Thymus (tissue), 11 donors: Measurements from ENCODE around the gene IGLL5. TPM values are rescaled to one million over a fixed set of nuclear protein-coding genes. Genes with fewer than 3 reads are reported as not detected.

Source experiments
- DNase-seq, 9 donors: peaks; one replicate each; pipeline ENCODE4 v3.0.0-alpha.2; 2013; ENCODE audit warnings: low spot score in 9 of 9, low read depth in 6 of 9, missing footprints in 1 of 9
- H3K27ac ChIP-seq, 2 donors: one replicate each; pipeline ENCODE4 v1.5.1; 2013; ENCODE audit warnings: control low read depth in 1 of 2, low read depth in 1 of 2, low read length in 1 of 2, mild to moderate bottlenecking in 1 of 2, moderate library complexity in 1 of 2
- H3K27me3 ChIP-seq, 2 donors: one replicate each; pipeline ENCODE4 v1.5.1; 2013; ENCODE audit warnings: low read length in 1 of 2; ENCODE audit not compliant: control insufficient read depth in 2 of 2, insufficient read depth in 1 of 2
- H3K36me3 ChIP-seq, 2 donors: one replicate each; pipeline ENCODE4 v1.5.1; 2013; ENCODE audit warnings: low read length in 1 of 2, mild to moderate bottlenecking in 1 of 2, moderate library complexity in 1 of 2; ENCODE audit not compliant: control insufficient read depth in 2 of 2, insufficient read depth in 2 of 2
- H3K4me1 ChIP-seq, 2 donors: one replicate each; pipeline ENCODE4 v1.5.1; 2013; ENCODE audit warnings: low read length in 2 of 2; ENCODE audit not compliant: control insufficient read depth in 2 of 2, insufficient read depth in 2 of 2
- H3K4me3 ChIP-seq, 2 donors: one replicate each; pipeline ENCODE4 v1.5.1; 2013; ENCODE audit warnings: low read length in 2 of 2, control low read depth in 1 of 2, mild to moderate bottlenecking in 1 of 2
- H3K9me3 ChIP-seq, 2 donors: one replicate each; pipeline ENCODE4 v1.5.1; 2013; ENCODE audit warnings: low read length in 1 of 2, mild to moderate bottlenecking in 1 of 2; ENCODE audit not compliant: control insufficient read depth in 2 of 2, insufficient read depth in 1 of 2
- WGBS: extraction: QIAGEN DNeasy Blood & Tissue Kit; methylation state at CpG from one replicate; pipeline ENCODE4 v1.1.7; 2013; 5-methylcytosine and 5-hydroxymethylcytosine counted together
- polyA plus RNA-seq: library from polyadenylated mRNA; stranded (reverse); fragments of 200-250 nt; gene quantifications from one replicate; pipeline ENCODE4 v1.2.3, GENCODE V29; 2013
- total RNA-seq: library from RNA; stranded (reverse); fragments of 120-200 nt; gene quantifications from one replicate; pipeline ENCODE4 v1.2.4, GENCODE V29; 2013
- donor health status: healthy.

The IGLL5 gene
- total and polyA plus RNA-seq, 2 donors, result 2.3 to 29.9 TPM

- H3K4me1 ChIP-seq, result peaks cover 0 to 17% of the 10 kb centered on the region in 2 donors
- H3K27ac ChIP-seq, result no peak overlapping the region
- H3K4me3 ChIP-seq, result no peak overlapping the region
- no peaks in the 10 kb centered on the region for H3K9me3 ChIP-seq
- H3K27me3 ChIP-seq, result peaks cover 0 to 3% of the 10 kb centered on the region in 2 donors
- no peaks in the 10 kb centered on the region for H3K36me3 ChIP-seq
- DNase-seq, result no peak
- 87% methylated on average over 9 of the region's 9 CpGs for WGBS
These were observed 43.2 kb downstream of the IGLL5 start for GRCh38 chr22:22930571-22931556.

- Histone ChIP-seq H3K4me1 (peaks cover 0 to 16% of the 10 kb centered on the region in 2 donors), H3K27ac (no peak overlapping the region), H3K27me3 (peaks cover 0 to under 1% of the 10 kb centered on the region in 2 donors), H3K4me3 (no peak overlapping the region), H3K9me3 (no peaks in the 10 kb centered on the region), H3K36me3 (no peaks in the 10 kb centered on the region)
- DNase-seq, result no peak
- WGBS, result 86% methylated on average over 14 of the region's 14 CpGs
These were observed 44.1 kb downstream of the IGLL5 start for GRCh38 chr22:22931557-22932270.

GRCh38 chr22:22932512-22932941 is 44.9 kb downstream of the IGLL5 start:
- Histone ChIP-seq H3K27me3 (no peaks in the 10 kb centered on the region), H3K4me1 (peaks cover 0 to 16% of the 10 kb centered on the region in 2 donors), H3K4me3 (no peak overlapping the region), H3K9me3 (no peaks in the 10 kb centered on the region), H3K36me3 (no peaks in the 10 kb centered on the region), H3K27ac (no peak overlapping the region)
- no peak for DNase-seq
- WGBS, result 76% methylated on average over 6 of the region's 6 CpGs

- Histone ChIP-seq H3K4me3 (no peak overlapping the region), H3K4me1 (peaks cover 0 to 15% of the 10 kb centered on the region in 2 donors), H3K27me3 (no peaks in the 10 kb centered on the region), H3K36me3 (no peaks in the 10 kb centered on the region), H3K27ac (no peak overlapping the region), H3K9me3 (no peaks in the 10 kb centered on the region)
- WGBS, result 94% methylated on average over 8 of the region's 8 CpGs
- DNase-seq, result no peak
These were observed 45.6 kb downstream of the IGLL5 start for GRCh38 chr22:22933100-22933806.

- peaks cover 0 to 8% of the 10 kb centered on the region in 2 donors for H3K4me1 ChIP-seq
- no peaks in the 10 kb centered on the region for H3K9me3 ChIP-seq
- H3K4me3 ChIP-seq, result no peak overlapping the region
- H3K36me3 ChIP-seq, result no peaks in the 10 kb centered on the region
- no peaks in the 10 kb centered on the region for H3K27me3 ChIP-seq
- WGBS, result 92% methylated on average over 10 of the region's 10 CpGs
- H3K27ac ChIP-seq, result no peak overlapping the region
- no peak for DNase-seq
These were observed 46.4 kb downstream of the IGLL5 start for GRCh38 chr22:22933807-22934542.

GRCh38 chr22:22934543-22935055 is 47.0 kb downstream of the IGLL5 start:
- Histone ChIP-seq H3K4me3 (no peak overlapping the region), H3K27me3 (no peaks in the 10 kb centered on the region), H3K9me3 (no peaks in the 10 kb centered on the region), H3K4me1 (peaks cover 0 to 5% of the 10 kb centered on the region in 2 donors), H3K36me3 (no peaks in the 10 kb centered on the region), H3K27ac (no peak overlapping the region)
- 93% methylated on average over 11 of the region's 11 CpGs for WGBS
- no peak for DNase-seq

GRCh38 chr22:22935056-22935545 is 47.5 kb downstream of the IGLL5 start:
- 76% methylated on average over 3 of the region's 3 CpGs for WGBS

GRCh38 chr22:22935546-22936157 is 48.0 kb downstream of the IGLL5 start:
- DNase-seq, result peak in 1 of 9 donors; percentile 26
- 62% methylated on average over 4 of the region's 4 CpGs for WGBS
- Histone ChIP-seq H3K27me3 (no peaks in the 10 kb centered on the region), H3K4me1 (peaks cover 0 to 9% of the 10 kb centered on the region in 2 donors), H3K36me3 (no peaks in the 10 kb centered on the region), H3K9me3 (no peaks in the 10 kb centered on the region), H3K4me3 (no peak overlapping the region), H3K27ac (no peak overlapping the region)

More at GRCh38 chr22:22935056-22935545, 47.5 kb downstream of the IGLL5 start:
- Histone ChIP-seq H3K27me3 (no peaks in the 10 kb centered on the region), H3K27ac (no peak overlapping the region), H3K36me3 (no peaks in the 10 kb centered on the region), H3K9me3 (no peaks in the 10 kb centered on the region), H3K4me3 (no peak overlapping the region), H3K4me1 (peaks cover 0 to 8% of the 10 kb centered on the region in 2 donors)
- DNase-seq, result no peak
